DND-41 (cell line): ENCODE data around the gene DUSP10.

Source experiments
- ATAC-seq: fragments of 200-7000 bp; cut with Tn5 transposase; 3 replicates; pipeline ENCODE4 v1.9.1; 2021; ENCODE audit warnings: low read depth; ENCODE audit not compliant: insufficient read depth
- DNase-seq: peaks from one replicate; pipeline ENCODE4 v3.0.0-alpha.2; 2020
- H2AFZ ChIP-seq: 2 replicates; pipeline ENCODE4 v1.6.0; 2012; ENCODE audit warnings: low read depth, low read length
- H3K27ac ChIP-seq: 2 replicates; pipeline ENCODE4 v1.5.1; 2012; ENCODE audit warnings: low read length, inconsistent platforms
- H3K27me3 ChIP-seq: fragments of 200-600 bp; sonication (generic); 2 replicates; pipeline ENCODE4 v1.6.0; 2012; ENCODE audit warnings: low read length, mild to moderate bottlenecking, inconsistent platforms; ENCODE audit not compliant: insufficient read depth, poor library complexity
- H3K36me3 ChIP-seq: 2 replicates; pipeline ENCODE4 v1.5.1; 2012; ENCODE audit warnings: low read length, inconsistent platforms; ENCODE audit not compliant: insufficient read depth
- H3K4me1 ChIP-seq: 2 replicates; pipeline ENCODE4 v1.5.1; 2012; ENCODE audit warnings: mild to moderate bottlenecking, low read length; ENCODE audit not compliant: insufficient read depth
- H3K4me2 ChIP-seq: 2 replicates; pipeline ENCODE4 v1.6.0; 2012; ENCODE audit warnings: mild to moderate bottlenecking, moderate library complexity, low read length, inconsistent platforms; ENCODE audit not compliant: insufficient read depth
- H3K4me3 ChIP-seq, 2 experiments: fragments of 200-600 bp in 1 of 2; shearing (Covaris generic) in 1 of 2; 2 replicates each; pipeline ENCODE4 v1.5.1; 2012 to 2016; ENCODE audit warnings: inconsistent platforms in 2 of 2, low read length in 2 of 2, mild to moderate bottlenecking in 2 of 2, low read depth in 1 of 2, moderate library complexity in 1 of 2
- H3K79me2 ChIP-seq: 2 replicates; pipeline ENCODE4 v1.6.0; 2012; ENCODE audit warnings: low read length, inconsistent platforms; ENCODE audit not compliant: insufficient read depth
- H3K9ac ChIP-seq: 2 replicates; pipeline ENCODE4 v1.6.0; 2012; ENCODE audit warnings: low read depth, mild to moderate bottlenecking, inconsistent platforms, low read length, moderate library complexity
- H3K9me3 ChIP-seq: 2 replicates; pipeline ENCODE4 v1.5.1; 2012; ENCODE audit warnings: low read length, moderate library complexity, mild to moderate bottlenecking, inconsistent platforms; ENCODE audit not compliant: insufficient read depth, severe bottlenecking
- H4K20me1 ChIP-seq: 2 replicates; pipeline ENCODE4 v1.6.0; 2012; ENCODE audit warnings: low read length; ENCODE audit not compliant: insufficient read depth
- EZH2 ChIP-seq: IDR thresholded peaks from 3 replicates; pipeline ENCODE4 v1.6.1; 2012; ENCODE audit warnings: borderline replicate concordance, low read depth, mild to moderate bottlenecking, moderate library complexity, low read length, inconsistent platforms; ENCODE audit not compliant: severe bottlenecking
- TF ChIP-seq, protein P1 (sequence below): IDR thresholded peaks from 2 replicates; pipeline ENCODE4 v1.5.1; 2012; ENCODE audit warnings: borderline replicate concordance, low read length, moderate library complexity, mild to moderate bottlenecking; ENCODE audit not compliant: poor library complexity, severe bottlenecking; ENCODE audit errors: extremely low read depth

The DUSP10 gene

DNA sequence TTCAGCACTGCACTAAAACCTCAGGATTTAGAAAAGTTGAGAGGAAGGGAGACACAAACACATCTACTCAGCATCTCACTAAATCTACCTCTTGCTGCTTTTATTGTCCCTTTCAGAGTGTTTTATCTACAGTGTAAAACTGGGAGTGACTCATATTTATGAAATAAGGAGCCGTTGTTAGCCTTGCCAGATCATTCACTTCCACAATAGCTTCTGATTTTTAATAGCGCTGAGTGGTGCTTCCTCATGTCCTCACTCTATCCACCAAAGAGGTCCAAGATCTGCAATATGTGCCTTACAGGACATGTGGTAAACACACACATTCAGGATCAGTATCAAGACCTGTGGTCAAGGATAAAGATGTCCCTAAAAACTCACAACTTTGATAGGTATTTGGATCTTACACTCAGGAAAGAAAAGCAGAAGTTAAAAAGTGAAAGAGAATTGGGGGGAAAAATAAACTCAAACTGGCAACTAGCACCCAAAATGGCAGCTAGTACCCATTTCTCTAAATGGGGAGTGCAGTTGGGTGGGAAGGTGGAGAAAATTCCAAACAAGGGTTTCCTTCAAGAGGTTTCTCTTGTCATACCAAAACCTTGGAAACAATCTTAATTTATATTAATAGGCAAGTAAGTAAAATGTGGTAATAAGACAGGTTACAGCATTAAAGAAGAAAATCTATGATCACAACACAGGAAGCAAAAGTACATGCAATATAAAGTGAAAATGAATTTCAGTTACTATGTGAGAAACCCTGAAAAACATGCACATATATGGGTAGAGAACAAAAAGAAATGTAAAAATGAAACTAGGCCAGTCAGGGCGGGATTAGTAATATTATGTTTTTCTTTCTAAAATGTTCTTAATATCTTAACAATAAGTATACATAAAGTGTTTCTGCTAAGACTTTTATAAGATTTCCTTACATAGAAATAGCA, 15.9 kb downstream of the DUSP10 start:
- H3K27me3 ChIP-seq: no peaks in the 10 kb centered on the region
- H3K4me1 ChIP-seq: peaks cover 24% of the 10 kb centered on the region; the same call in 1 of the 2 replicates
- no peak overlapping the region for H3K9ac ChIP-seq
- H3K4me3 ChIP-seq: no peak overlapping the region
- no peaks in the 10 kb centered on the region for H3K79me2 ChIP-seq
- TF ChIP-seq, protein P1, sequence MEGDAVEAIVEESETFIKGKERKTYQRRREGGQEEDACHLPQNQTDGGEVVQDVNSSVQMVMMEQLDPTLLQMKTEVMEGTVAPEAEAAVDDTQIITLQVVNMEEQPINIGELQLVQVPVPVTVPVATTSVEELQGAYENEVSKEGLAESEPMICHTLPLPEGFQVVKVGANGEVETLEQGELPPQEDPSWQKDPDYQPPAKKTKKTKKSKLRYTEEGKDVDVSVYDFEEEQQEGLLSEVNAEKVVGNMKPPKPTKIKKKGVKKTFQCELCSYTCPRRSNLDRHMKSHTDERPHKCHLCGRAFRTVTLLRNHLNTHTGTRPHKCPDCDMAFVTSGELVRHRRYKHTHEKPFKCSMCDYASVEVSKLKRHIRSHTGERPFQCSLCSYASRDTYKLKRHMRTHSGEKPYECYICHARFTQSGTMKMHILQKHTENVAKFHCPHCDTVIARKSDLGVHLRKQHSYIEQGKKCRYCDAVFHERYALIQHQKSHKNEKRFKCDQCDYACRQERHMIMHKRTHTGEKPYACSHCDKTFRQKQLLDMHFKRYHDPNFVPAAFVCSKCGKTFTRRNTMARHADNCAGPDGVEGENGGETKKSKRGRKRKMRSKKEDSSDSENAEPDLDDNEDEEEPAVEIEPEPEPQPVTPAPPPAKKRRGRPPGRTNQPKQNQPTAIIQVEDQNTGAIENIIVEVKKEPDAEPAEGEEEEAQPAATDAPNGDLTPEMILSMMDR: no peak
- no peak for TF ChIP-seq EZH2
- peaks cover 11% of the 10 kb centered on the region for H3K9me3 ChIP-seq
- peak; percentile 50; the same call in 1 of the 3 replicates for ATAC-seq
- H3K27ac ChIP-seq: peak overlapping the region; percentile 27; the same call in 1 of the 2 replicates
- no peak overlapping the region for H3K4me2 ChIP-seq
- H3K36me3 ChIP-seq: peaks cover 9% of the 10 kb centered on the region; the same call in 1 of the 2 replicates
- H2AFZ ChIP-seq: no peak overlapping the region
- DNase-seq: no peak
- no peaks in the 10 kb centered on the region for H4K20me1 ChIP-seq

DNA sequence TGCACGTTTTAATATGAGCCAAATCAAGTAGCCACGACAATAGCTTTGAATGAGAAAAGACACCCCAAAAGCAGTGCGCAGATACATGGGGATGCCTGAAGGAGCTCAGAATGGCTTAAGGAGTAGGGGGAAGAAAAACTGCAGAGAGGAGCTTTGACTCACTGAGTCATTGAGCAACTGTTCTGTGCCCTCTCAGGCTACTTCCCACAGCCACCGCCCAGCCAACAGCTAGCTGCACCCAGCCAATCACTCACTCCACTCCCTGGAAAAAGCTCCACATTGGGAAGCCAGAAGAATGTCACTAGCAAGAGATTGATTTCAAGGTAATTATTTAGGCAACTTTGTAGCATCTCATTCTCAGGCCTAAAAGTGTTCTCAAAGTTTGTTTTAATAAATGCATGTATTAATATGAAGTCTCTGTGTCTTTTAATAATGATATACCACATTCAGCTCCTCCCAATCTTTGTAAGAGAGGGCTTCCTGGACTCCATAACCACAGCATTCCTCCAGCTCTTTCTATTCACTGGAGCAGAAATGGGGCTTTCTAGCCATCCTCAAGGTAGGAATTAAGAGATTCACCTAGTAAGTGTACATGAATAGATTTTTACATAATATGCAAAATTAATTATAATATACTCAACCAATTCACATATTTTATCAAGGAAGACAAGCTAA, 16.8 kb downstream of the DUSP10 start:
- Histone ChIP-seq H3K9me3 (peaks cover 11% of the 10 kb centered on the region), H3K27ac (no peak overlapping the region), H4K20me1 (no peaks in the 10 kb centered on the region), H3K4me1 (peaks cover 24% of the 10 kb centered on the region; the same call in 1 of the 2 replicates), H3K9ac (no peak overlapping the region), H3K4me2 (no peak overlapping the region), H3K27me3 (no peaks in the 10 kb centered on the region), H3K79me2 (no peaks in the 10 kb centered on the region), H3K36me3 (peaks cover 9% of the 10 kb centered on the region; the same call in 1 of the 2 replicates), H3K4me3 (no peak overlapping the region), H2AFZ (no peak overlapping the region)
- ATAC-seq (no peak), DNase-seq (no peak)
- TF ChIP-seq EZH2: no peak
- TF ChIP-seq, protein P1: no peak

DNA sequence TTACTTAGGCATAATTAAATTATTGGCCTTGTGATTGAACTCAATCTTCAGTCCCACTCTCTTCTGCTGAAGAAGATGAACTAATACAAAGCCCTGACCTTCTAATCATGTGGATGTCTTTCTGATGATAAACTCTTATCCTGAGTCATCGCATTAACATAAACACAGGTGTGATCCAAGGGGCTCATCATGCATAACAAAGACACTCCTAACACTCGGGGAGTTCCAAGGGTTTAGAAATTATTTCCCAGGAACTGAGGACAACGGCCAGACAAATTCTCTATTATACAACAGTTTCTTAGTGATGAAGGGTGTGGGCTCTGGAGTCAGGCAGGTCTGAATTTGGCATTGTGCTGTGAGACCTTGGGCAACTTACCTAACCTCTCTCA, 18.0 kb downstream of the DUSP10 start:
- peaks cover 11% of the 10 kb centered on the region for H3K9me3 ChIP-seq
- no peak overlapping the region for H3K9ac ChIP-seq
- no peak for DNase-seq
- H4K20me1 ChIP-seq: no peaks in the 10 kb centered on the region
- H3K27me3 ChIP-seq: no peaks in the 10 kb centered on the region
- no peak overlapping the region for H3K4me2 ChIP-seq
- no peak for ATAC-seq
- H3K4me3 ChIP-seq: no peak overlapping the region
- H3K36me3 ChIP-seq: peaks cover 9% of the 10 kb centered on the region; the same call in 1 of the 2 replicates
- H3K79me2 ChIP-seq: no peaks in the 10 kb centered on the region
- H3K4me1 ChIP-seq: peaks cover 24% of the 10 kb centered on the region; the same call in 1 of the 2 replicates
- TF ChIP-seq, protein P1: no peak
- TF ChIP-seq EZH2: no peak
- H2AFZ ChIP-seq: no peak overlapping the region
- H3K27ac ChIP-seq: no peak overlapping the region
